ENCODE data around the gene SGK2.

Gene SGK2

DNA sequence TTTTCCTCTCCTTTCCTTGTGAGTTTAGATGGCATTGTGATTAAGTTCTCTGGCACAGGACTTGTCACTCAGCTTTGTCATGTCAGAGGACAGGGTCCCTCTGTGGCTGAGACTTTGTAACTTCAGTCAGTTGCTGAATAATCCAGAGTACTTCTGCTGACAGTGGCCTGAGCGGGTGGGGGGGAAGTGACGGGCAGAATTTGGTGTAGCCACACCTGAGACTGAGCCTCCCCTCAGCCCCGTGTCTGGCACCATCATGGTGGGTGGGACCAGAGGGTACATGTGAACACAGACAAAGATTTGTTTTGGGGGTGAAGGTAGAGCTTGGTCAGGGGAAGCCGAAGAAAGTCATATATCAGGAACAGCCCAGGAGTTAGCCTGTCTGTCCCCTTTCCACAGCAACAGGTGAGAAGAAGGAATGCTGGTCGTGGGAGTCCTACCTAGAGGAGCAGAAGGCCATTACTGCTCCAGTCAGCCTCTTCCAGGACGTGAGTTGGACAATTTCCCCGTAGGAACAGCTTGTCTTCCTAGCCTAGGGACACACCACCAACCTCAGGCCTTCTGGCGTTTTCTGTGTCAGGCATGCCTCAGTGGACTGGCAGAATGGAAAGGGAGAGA, 30.5 kb upstream of the SGK2 start:
- H3K27ac ChIP-seq (replicated peaks), result no peak overlapping the region
- H3K4me3 ChIP-seq (replicated peaks; ENCODE audit: insufficient read depth, low read length), result no peak overlapping the region
- H3K27me3 ChIP-seq (ENCODE audit: insufficient read depth, poor library complexity, severe bottlenecking), result no peaks in the 10 kb centered on the region
- no peak for DNase-seq (ENCODE audit: low read depth in 1 of 2, low spot score in 1 of 2)
- TF ChIP-seq SPI1 (IDR thresholded peaks at IDR 0.05; ENCODE audit: borderline replicate concordance, low read depth), result no peak
- TF ChIP-seq, protein P1, sequence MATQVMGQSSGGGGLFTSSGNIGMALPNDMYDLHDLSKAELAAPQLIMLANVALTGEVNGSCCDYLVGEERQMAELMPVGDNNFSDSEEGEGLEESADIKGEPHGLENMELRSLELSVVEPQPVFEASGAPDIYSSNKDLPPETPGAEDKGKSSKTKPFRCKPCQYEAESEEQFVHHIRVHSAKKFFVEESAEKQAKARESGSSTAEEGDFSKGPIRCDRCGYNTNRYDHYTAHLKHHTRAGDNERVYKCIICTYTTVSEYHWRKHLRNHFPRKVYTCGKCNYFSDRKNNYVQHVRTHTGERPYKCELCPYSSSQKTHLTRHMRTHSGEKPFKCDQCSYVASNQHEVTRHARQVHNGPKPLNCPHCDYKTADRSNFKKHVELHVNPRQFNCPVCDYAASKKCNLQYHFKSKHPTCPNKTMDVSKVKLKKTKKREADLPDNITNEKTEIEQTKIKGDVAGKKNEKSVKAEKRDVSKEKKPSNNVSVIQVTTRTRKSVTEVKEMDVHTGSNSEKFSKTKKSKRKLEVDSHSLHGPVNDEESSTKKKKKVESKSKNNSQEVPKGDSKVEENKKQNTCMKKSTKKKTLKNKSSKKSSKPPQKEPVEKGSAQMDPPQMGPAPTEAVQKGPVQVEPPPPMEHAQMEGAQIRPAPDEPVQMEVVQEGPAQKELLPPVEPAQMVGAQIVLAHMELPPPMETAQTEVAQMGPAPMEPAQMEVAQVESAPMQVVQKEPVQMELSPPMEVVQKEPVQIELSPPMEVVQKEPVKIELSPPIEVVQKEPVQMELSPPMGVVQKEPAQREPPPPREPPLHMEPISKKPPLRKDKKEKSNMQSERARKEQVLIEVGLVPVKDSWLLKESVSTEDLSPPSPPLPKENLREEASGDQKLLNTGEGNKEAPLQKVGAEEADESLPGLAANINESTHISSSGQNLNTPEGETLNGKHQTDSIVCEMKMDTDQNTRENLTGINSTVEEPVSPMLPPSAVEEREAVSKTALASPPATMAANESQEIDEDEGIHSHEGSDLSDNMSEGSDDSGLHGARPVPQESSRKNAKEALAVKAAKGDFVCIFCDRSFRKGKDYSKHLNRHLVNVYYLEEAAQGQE (IDR thresholded peaks at IDR 0.05; ENCODE audit: insufficient replicate concordance, low read depth), result no peak
- TF ChIP-seq GABPA (IDR thresholded peaks at IDR 0.05; ENCODE audit: low read depth), result no peak
- TF ChIP-seq, protein P2, sequence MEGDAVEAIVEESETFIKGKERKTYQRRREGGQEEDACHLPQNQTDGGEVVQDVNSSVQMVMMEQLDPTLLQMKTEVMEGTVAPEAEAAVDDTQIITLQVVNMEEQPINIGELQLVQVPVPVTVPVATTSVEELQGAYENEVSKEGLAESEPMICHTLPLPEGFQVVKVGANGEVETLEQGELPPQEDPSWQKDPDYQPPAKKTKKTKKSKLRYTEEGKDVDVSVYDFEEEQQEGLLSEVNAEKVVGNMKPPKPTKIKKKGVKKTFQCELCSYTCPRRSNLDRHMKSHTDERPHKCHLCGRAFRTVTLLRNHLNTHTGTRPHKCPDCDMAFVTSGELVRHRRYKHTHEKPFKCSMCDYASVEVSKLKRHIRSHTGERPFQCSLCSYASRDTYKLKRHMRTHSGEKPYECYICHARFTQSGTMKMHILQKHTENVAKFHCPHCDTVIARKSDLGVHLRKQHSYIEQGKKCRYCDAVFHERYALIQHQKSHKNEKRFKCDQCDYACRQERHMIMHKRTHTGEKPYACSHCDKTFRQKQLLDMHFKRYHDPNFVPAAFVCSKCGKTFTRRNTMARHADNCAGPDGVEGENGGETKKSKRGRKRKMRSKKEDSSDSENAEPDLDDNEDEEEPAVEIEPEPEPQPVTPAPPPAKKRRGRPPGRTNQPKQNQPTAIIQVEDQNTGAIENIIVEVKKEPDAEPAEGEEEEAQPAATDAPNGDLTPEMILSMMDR (IDR thresholded peaks at IDR 0.05; ENCODE audit: insufficient read depth, low read length), result no peak
- TF ChIP-seq POLR2AphosphoS5 (IDR thresholded peaks at IDR 0.05; ENCODE audit: low read depth), result no peak

DNA sequence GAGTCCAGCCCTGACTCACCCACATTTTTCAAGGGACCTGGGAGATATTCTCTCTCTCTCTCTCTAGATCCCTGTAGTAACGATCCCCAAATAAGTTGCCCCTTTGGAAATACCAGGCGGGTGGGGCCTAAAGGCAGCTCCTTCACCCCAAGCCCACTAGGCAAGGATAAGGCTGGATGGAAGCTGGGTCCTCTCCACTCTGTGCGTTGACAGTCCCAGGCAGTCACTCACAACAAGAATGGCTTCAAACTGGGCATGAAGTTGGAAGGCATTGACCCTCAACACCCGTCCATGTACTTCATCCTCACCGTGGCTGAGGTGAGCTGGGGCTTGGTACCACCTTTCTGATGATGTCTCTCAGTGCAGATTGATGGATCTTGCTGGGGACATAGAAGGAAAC, 29.8 kb upstream of the SGK2 start:
- TF ChIP-seq, protein P2 (IDR thresholded peaks at IDR 0.05; ENCODE audit: insufficient read depth, low read length), result no peak
- Histone ChIP-seq H3K4me3 (replicated peaks; ENCODE audit: insufficient read depth, low read length) (no peak overlapping the region), H3K27me3 (ENCODE audit: insufficient read depth, poor library complexity, severe bottlenecking) (no peaks in the 10 kb centered on the region), H3K27ac (replicated peaks) (no peak overlapping the region)
- DNase-seq (ENCODE audit: low read depth in 1 of 2, low spot score in 1 of 2), result no peak

DNA sequence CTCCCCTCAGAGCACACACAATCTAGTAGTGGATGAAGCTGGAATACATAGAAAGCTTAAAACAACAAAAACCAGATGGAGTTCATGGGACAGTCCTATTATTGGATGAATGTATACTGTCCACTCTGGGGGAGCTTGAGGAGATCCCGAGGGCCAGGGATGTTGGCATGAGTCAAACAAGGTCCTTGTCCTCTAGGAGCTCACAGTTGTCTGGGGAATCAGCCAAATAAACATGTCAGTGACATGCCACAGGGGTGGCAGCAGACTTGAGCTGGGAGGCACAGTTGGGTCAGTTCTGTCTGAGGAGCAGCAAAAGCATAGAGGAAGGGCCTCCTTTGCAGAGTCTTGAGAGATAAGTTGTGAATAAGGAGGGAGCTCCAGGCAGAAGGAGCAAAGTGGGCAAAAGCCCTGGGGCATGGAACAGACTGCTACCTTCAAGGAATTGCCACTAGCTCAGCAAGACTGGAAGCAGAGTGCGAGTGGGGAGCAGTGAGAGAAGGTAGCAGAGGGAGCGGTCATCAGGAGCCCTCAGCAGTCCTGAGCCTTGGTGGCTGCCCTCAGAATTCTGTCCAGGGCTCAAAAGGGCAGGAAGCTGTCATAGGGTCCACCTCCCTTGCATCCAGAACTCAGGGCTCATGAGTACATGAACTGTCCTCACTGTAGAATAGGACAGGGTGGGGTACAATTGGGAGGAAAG, 29.2 kb upstream of the SGK2 start:
- no peak for TF ChIP-seq POLR2AphosphoS5 (IDR thresholded peaks at IDR 0.05; ENCODE audit: low read depth)
- H3K27ac ChIP-seq (replicated peaks), result no peak overlapping the region
- no peak overlapping the region for H3K4me3 ChIP-seq (replicated peaks; ENCODE audit: insufficient read depth, low read length)

DNA sequence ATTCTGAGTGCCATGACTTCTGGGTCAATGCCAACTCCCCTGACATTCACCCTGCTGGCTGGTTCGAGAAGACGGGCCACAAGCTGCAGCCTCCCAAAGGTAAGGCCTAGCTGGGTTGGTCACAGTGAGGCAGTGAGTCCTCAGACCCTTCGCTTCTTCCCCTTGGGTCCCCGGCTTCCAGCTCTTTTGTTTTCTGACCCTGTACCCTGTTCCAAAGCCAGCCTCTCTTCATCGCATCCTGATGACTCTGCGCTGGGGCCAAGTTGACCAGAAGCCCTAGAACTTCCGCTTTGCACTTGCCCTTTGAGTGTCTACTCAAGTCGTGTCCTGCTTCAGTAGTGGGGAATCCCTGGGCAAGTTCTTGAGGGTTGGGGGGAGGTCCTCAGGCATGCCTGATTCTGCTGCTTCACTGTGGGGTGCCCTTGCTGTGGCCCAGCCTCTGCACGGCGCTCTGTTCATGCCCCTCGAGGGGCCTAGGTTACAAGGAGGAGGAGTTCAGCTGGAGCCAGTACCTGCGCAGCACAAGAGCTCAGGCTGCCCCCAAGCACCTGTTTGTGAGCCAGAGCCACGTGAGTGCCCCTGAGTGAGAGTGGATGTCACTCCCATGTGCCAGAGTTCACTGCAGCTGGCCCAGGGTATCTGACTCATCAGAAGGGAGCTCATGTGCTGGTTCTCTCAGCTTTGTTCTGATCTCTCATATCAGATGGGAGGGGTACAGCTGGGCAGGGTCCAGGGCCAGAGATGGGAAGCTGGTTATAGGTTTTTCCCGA, 28.3 kb upstream of the SGK2 start:
- H3K4me3 ChIP-seq (replicated peaks; ENCODE audit: insufficient read depth, low read length), result no peak overlapping the region
- H3K27ac ChIP-seq (replicated peaks), result no peak overlapping the region
- TF ChIP-seq, protein P1 (IDR thresholded peaks at IDR 0.05; ENCODE audit: insufficient replicate concordance, low read depth), result no peak
- no peak for TF ChIP-seq GABPA (IDR thresholded peaks at IDR 0.05; ENCODE audit: low read depth)
- no peak for TF ChIP-seq SPI1 (IDR thresholded peaks at IDR 0.05; ENCODE audit: borderline replicate concordance, low read depth)
- TF ChIP-seq, protein P2 (IDR thresholded peaks at IDR 0.05; ENCODE audit: insufficient read depth, low read length), result no peak
- TF ChIP-seq POLR2AphosphoS5 (IDR thresholded peaks at IDR 0.05; ENCODE audit: low read depth), result no peak
- no peaks in the 10 kb centered on the region for H3K27me3 ChIP-seq (ENCODE audit: insufficient read depth, poor library complexity, severe bottlenecking)
- DNase-seq (ENCODE audit: low read depth in 1 of 2, low spot score in 1 of 2), result no peak

More for the DNA sequence above, 29.2 kb upstream of the SGK2 start:
- no peak for DNase-seq (ENCODE audit: low read depth in 1 of 2, low spot score in 1 of 2)
- H3K27me3 ChIP-seq (ENCODE audit: insufficient read depth, poor library complexity, severe bottlenecking), result no peaks in the 10 kb centered on the region
